Measurements from ENCODE around the gene ATP9A. TPM values are rescaled to one million over a fixed set of nuclear protein-coding genes. Genes with fewer than 3 reads are reported as not detected.
"Not testable (repeated sequence)": the region's sequence is repeated elsewhere in the genome, so short reads cannot be mapped to it uniquely, and the experiment has no call there.

ATP9A gene
- total and polyA plus RNA-seq, 2 of the 4 experiments (the other 2 are of a cell fraction), result 10.6 to 22.4 TPM

GRCh38 chr20:51656089-51656488 is 112.1 kb downstream of the ATP9A start:
- dilution Hi-C loops (cut with HindIII; ENCODE audit: low sequenced_read_pairs, unreplicated experiment); H3K56ac ChIP-seq (ENCODE audit: extremely low read depth, insufficient read depth, low read length); H3K9me1 ChIP-seq (ENCODE audit: insufficient read depth, low read length); BruUV-seq (replicated peaks); H3K14ac ChIP-seq (replicated peaks; ENCODE audit: low read depth, low read length); H2BK20ac ChIP-seq (ENCODE audit: low read depth, low read length); H2BK120ac ChIP-seq (ENCODE audit: low read depth, low read length); H2AK9ac ChIP-seq (replicated peaks; ENCODE audit: low read depth, low read length, poor library complexity); POLR2A ChIA-PET (ENCODE audit: unreplicated experiment); H3K27ac ChIP-seq (ENCODE audit: insufficient read depth, low read length); H3K23ac ChIP-seq (ENCODE audit: low read depth, low read length); in situ Hi-C loops (cut with MboI; ENCODE audit: low sequenced_read_pairs); H2AFZ ChIP-seq (replicated peaks; ENCODE audit: low read length, poor library complexity); H4K91ac ChIP-seq (ENCODE audit: insufficient read depth, low read depth, low read length); H3K36me3 ChIP-seq (ENCODE audit: control insufficient read depth, insufficient read depth, low read length); H3K27me3 ChIP-seq (ENCODE audit: control insufficient read depth, insufficient read depth, low read length); H2BK15ac ChIP-seq (ENCODE audit: low read depth, low read length); CTCF ChIA-PET; H3K4me3 ChIP-seq (ENCODE audit: insufficient read depth, low read depth, low read length); H2BK5ac ChIP-seq (ENCODE audit: low read depth, low read length, poor library complexity, severe bottlenecking); H3K4me1 ChIP-seq (ENCODE audit: control insufficient read depth, insufficient read depth, low read length); H4K20me1 ChIP-seq (ENCODE audit: insufficient read depth, low read length); H3K4me2 ChIP-seq (ENCODE audit: low read depth, low read length); H4K8ac ChIP-seq (ENCODE audit: low read depth in 2 of 2, low read length in 2 of 2); H2AK5ac ChIP-seq (ENCODE audit: low read depth, low read length); ATAC-seq (ENCODE audit: low read depth); H3K4ac ChIP-seq (ENCODE audit: low read depth, low read length); H3K18ac ChIP-seq (ENCODE audit: low read depth, low read length); H3K9me3 ChIP-seq (ENCODE audit: control insufficient read depth, insufficient read depth, low read length); DNase-seq; intact Hi-C loops (cut with micrococcal nuclease); H4K5ac ChIP-seq (ENCODE audit: low read depth, low read length); H3K9ac ChIP-seq (ENCODE audit: low read depth, low read length): not testable (repeated sequence)
- 93% methylated on average over 2 of the region's 5 CpGs; no CpG with 5 or more reads in 1 of the 2 experiments for WGBS, 2 experiments (ENCODE audit: extremely low coverage in 2 of 2, insufficient read length in 1 of 2)
- peaks cover 2 to 30% of the 10 kb centered on the region in 2 experiments; a peak in 2 of 4 replicates for H3K79me1 ChIP-seq (ENCODE audit: low read depth in 1 of 2, low read length in 2 of 2)
